Hepatocyte (in vitro differentiated cells): ENCODE measurements around the gene DNMT1.

Experiments used
- CTCF ChIP-seq: fragments of 200-600 bp; sonication (generic); IDR thresholded peaks from 2 replicates; pipeline ENCODE4 v1.5.1; 2016; ENCODE audit warnings: antibody characterized with exemption, mild to moderate bottlenecking; ENCODE audit not compliant: poor library complexity
- EZH2 ChIP-seq: fragments of 200-600 bp; sonication (generic); IDR thresholded peaks from 2 replicates; pipeline ENCODE4 v1.6.1; 2016; ENCODE audit warnings: antibody characterized with exemption, mild to moderate bottlenecking, borderline replicate concordance

- TF ChIP-seq CTCF: no peak
- no peak for TF ChIP-seq EZH2
These were observed 37.0 kb upstream of the DNMT1 start for GRCh38 chr19:10231612-10232228.
